K562 (cell line): Measurements from ENCODE around the gene SARS1. TPM values are rescaled to one million over a fixed set of nuclear protein-coding genes. Genes with fewer than 3 reads are reported as not detected.

Source experiments
- CBFA2T3 ChIP-seq: fragments of 450-650 bp; IDR thresholded peaks from 2 replicates; pipeline ENCODE4 v1.6.1; 2017
- CCNT2 ChIP-seq: IDR thresholded peaks from 2 replicates; pipeline ENCODE4 v1.6.1; 2011; ENCODE audit warnings: borderline replicate concordance, low read depth, mild to moderate bottlenecking, moderate library complexity, mixed read lengths, low read length; ENCODE audit not compliant: insufficient read length; ENCODE audit errors: extremely low read depth
- CTBP1 ChIP-seq: fragments of 450-650 bp; IDR thresholded peaks from 2 replicates; pipeline ENCODE4 v1.6.1; 2016; ENCODE audit warnings: borderline replicate concordance
- FOSL1 ChIP-seq: fragments of 200-800 bp; sonication (Bioruptor generic); conservative IDR thresholded peaks from 2 replicates; pipeline ENCODE4 v1.6.1; 2016; ENCODE audit warnings: missing genetic modification characterization, missing compliant biosample characterization
- HDAC2 ChIP-seq: fragments of 450-650 bp; IDR thresholded peaks from 2 replicates; pipeline ENCODE4 v1.6.1; 2016; ENCODE audit warnings: mild to moderate bottlenecking
- HNRNPUL1 ChIP-seq: fragments of 200-400 bp; formaldehyde crosslinking; IDR thresholded peaks from 2 replicates; pipeline ENCODE4 v1.6.1; 2017; ENCODE audit warnings: low read length
- MAFF ChIP-seq: IDR thresholded peaks from 2 replicates; pipeline ENCODE4 v1.6.1; 2012; ENCODE audit warnings: low read length, improper control_type of control experiment
- MECOM ChIP-seq: fragments of 250-450 bp; sonication (Bioruptor Pico); IDR thresholded peaks from 2 replicates; pipeline ENCODE4 v1.8.0; 2022; ENCODE audit warnings: inconsistent platforms
- MTA1 ChIP-seq: fragments of 450-650 bp; IDR thresholded peaks from 2 replicates; pipeline ENCODE4 v1.6.1; 2017; ENCODE audit warnings: borderline replicate concordance
- MXI1 ChIP-seq: IDR thresholded peaks from 2 replicates; pipeline ENCODE4 v1.6.1; 2011; ENCODE audit warnings: low read depth, mild to moderate bottlenecking, improper control_type of control experiment, low read length
- NCOR1 ChIP-seq: fragments of 450-650 bp; IDR thresholded peaks from 2 replicates; pipeline ENCODE4 v1.6.1; 2016; ENCODE audit warnings: mild to moderate bottlenecking, moderate library complexity
- NFE2 ChIP-seq: IDR thresholded peaks from 2 replicates; pipeline ENCODE4 v1.6.1; 2014; ENCODE audit warnings: antibody characterized with exemption, low read depth
- NRF1 ChIP-seq, 2 experiments: fragments of 450-650 bp; IDR thresholded peaks in 1 of 2; conservative IDR thresholded peaks in 1 of 2; 2 replicates each; pipeline ENCODE4 v1.6.1; 2014; ENCODE audit warnings: mild to moderate bottlenecking in 2 of 2
- SIRT6 ChIP-seq: IDR thresholded peaks from one replicate; pipeline ENCODE4 v1.6.1; 2012; ENCODE audit warnings: low read depth, mild to moderate bottlenecking, control low read depth, inconsistent platforms, low read length, moderate library complexity
- SMAD4 ChIP-seq: fragments of 250-450 bp; sonication (Bioruptor Pico); conservative IDR thresholded peaks from 2 replicates; pipeline ENCODE4 v1.8.0; 2021; ENCODE audit warnings: inconsistent platforms, mild to moderate bottlenecking, moderate library complexity
- SMARCA4 ChIP-seq: fragments of 450-650 bp; IDR thresholded peaks from 2 replicates; pipeline ENCODE4 v1.6.1; 2016
- SMARCC2 ChIP-seq: fragments of 450-650 bp; IDR thresholded peaks from 2 replicates; pipeline ENCODE4 v1.6.1; 2017; ENCODE audit warnings: antibody characterized with exemption, moderate library complexity, mild to moderate bottlenecking, low read depth
- ZNF24 ChIP-seq: fragments of 450-650 bp; IDR thresholded peaks from 2 replicates; pipeline ENCODE4 v1.6.1; 2016
- polyA plus RNA-seq, 8 experiments: library from polyadenylated mRNA; depleted of rRNA in 4 of 8; stranded (reverse) in 5 of 8; unstranded in 3 of 8; fragments of >200 nt; fragmentation: Nextera tagmentation in 2 of 8; fragmentation: Illumina TruSeq in 1 of 8; extraction: Ambion mirVana in 2 of 8; extraction: Trizol in 1 of 8; gene quantifications; 2 replicates each; pipeline versions ENCODE4 v1.2.1 to v1.2.3, GENCODE V29; 2011 to 2014; ENCODE audit warnings: inconsistent platforms in 1 of 8, missing spikeins in 1 of 8
- total RNA-seq, 7 experiments: library from RNA; depleted of rRNA in 6 of 7; stranded (reverse); fragments of >200 nt in 6 of 7; fragmentation: Illumina TruSeq in 2 of 7; extraction: Trizol in 2 of 7; gene quantifications; 2 replicates each; pipeline versions ENCODE4 v1.2.1 to v1.2.3, GENCODE V29; 2011 to 2021; ENCODE audit warnings: low replicate concordance in 1 of 7
- TF ChIP-seq, protein P1 (sequence below): fragments of 450-650 bp; IDR thresholded peaks from 2 replicates; pipeline ENCODE4 v1.6.1; 2017; ENCODE audit warnings: antibody characterized with exemption, mild to moderate bottlenecking
- TF ChIP-seq, protein P2 (sequence below): fragments of 450-650 bp; formaldehyde crosslinking; IDR thresholded peaks from 2 replicates; pipeline ENCODE4 v1.4.0; 2022; ENCODE audit warnings: mild to moderate bottlenecking, moderate library complexity
- TF ChIP-seq, protein P3 (sequence below), 3 experiments: fragments of 200-800 bp in 1 of 3; fragments of 250-450 bp in 1 of 3; fragments of 450-650 bp in 1 of 3; sonication (Bioruptor Pico) in 1 of 3; sonication (Bioruptor generic) in 1 of 3; formaldehyde crosslinking in 1 of 3; IDR thresholded peaks; 2 replicates each; pipeline versions ENCODE4 v1.6.1 to v1.8.0; 2016 to 2022; ENCODE audit warnings: mild to moderate bottlenecking in 2 of 3, missing genetic modification characterization in 2 of 3, missing compliant biosample characterization in 1 of 3, moderate library complexity in 1 of 3

The SARS1 gene
- total and polyA plus RNA-seq, 9 of the 15 experiments (the other 6 are each of a cell fraction or from before 2014, with no cell fraction given), result 221 to 623 (median 254) TPM

DNA sequence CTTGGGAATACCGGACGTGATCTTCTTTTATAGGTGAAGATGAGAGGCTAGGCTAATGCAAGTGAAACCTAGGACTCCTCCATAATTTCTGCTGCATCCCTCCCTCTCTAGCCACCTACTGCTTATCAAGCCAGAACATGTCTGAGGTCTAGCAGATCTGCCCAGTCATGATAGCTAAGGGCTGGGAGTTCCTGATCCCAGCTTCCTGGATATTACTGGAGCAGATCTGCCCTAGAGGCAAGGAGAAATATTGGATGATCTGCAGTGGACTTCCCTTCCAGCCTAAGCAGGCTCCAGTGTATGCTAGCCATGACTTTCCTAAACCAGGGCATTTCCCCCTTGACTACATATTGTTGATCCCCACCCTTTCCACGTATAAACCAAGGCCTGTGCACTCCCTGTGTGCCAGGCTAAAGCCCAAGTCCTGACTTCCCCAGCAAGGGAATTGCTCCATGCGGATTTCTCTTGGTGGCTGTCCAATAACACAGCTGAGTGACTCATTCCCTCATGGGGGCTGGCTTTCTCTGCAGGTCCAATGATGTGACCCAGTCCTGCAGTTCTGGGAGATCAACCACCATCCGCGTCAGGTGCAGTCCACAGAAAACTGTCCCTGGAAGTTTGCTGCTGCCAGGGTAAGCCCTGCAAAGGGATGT lies 15.5 kb upstream of the SARS1 start (continued):
- TF ChIP-seq, protein P1, sequence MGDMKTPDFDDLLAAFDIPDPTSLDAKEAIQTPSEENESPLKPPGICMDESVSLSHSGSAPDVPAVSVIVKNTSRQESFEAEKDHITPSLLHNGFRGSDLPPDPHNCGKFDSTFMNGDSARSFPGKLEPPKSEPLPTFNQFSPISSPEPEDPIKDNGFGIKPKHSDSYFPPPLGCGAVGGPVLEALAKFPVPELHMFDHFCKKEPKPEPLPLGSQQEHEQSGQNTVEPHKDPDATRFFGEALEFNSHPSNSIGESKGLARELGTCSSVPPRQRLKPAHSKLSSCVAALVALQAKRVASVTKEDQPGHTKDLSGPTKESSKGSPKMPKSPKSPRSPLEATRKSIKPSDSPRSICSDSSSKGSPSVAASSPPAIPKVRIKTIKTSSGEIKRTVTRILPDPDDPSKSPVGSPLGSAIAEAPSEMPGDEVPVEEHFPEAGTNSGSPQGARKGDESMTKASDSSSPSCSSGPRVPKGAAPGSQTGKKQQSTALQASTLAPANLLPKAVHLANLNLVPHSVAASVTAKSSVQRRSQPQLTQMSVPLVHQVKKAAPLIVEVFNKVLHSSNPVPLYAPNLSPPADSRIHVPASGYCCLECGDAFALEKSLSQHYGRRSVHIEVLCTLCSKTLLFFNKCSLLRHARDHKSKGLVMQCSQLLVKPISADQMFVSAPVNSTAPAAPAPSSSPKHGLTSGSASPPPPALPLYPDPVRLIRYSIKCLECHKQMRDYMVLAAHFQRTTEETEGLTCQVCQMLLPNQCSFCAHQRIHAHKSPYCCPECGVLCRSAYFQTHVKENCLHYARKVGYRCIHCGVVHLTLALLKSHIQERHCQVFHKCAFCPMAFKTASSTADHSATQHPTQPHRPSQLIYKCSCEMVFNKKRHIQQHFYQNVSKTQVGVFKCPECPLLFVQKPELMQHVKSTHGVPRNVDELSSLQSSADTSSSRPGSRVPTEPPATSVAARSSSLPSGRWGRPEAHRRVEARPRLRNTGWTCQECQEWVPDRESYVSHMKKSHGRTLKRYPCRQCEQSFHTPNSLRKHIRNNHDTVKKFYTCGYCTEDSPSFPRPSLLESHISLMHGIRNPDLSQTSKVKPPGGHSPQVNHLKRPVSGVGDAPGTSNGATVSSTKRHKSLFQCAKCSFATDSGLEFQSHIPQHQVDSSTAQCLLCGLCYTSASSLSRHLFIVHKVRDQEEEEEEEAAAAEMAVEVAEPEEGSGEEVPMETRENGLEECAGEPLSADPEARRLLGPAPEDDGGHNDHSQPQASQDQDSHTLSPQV, result peak; percentile 44; the same call in 1 of the 2 replicates
- peak; percentile 94 for TF ChIP-seq CBFA2T3
- TF ChIP-seq ZNF24, result 0 out of 2 replicates have a peak, but pooled peaks have one; percentile 16
- no peak for TF ChIP-seq MECOM (CRISPR knock-in tag)
- TF ChIP-seq SIRT6, result no peak
- TF ChIP-seq, protein P2, sequence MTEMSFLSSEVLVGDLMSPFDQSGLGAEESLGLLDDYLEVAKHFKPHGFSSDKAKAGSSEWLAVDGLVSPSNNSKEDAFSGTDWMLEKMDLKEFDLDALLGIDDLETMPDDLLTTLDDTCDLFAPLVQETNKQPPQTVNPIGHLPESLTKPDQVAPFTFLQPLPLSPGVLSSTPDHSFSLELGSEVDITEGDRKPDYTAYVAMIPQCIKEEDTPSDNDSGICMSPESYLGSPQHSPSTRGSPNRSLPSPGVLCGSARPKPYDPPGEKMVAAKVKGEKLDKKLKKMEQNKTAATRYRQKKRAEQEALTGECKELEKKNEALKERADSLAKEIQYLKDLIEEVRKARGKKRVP (CRISPR knock-in tag), result no peak; the same call in 1 of the 2 replicates
- 0 out of 2 replicates have a peak, but pooled peaks have one; percentile 34 for TF ChIP-seq MXI1
- TF ChIP-seq HDAC2, result peak; percentile 73
- TF ChIP-seq, protein P3, sequence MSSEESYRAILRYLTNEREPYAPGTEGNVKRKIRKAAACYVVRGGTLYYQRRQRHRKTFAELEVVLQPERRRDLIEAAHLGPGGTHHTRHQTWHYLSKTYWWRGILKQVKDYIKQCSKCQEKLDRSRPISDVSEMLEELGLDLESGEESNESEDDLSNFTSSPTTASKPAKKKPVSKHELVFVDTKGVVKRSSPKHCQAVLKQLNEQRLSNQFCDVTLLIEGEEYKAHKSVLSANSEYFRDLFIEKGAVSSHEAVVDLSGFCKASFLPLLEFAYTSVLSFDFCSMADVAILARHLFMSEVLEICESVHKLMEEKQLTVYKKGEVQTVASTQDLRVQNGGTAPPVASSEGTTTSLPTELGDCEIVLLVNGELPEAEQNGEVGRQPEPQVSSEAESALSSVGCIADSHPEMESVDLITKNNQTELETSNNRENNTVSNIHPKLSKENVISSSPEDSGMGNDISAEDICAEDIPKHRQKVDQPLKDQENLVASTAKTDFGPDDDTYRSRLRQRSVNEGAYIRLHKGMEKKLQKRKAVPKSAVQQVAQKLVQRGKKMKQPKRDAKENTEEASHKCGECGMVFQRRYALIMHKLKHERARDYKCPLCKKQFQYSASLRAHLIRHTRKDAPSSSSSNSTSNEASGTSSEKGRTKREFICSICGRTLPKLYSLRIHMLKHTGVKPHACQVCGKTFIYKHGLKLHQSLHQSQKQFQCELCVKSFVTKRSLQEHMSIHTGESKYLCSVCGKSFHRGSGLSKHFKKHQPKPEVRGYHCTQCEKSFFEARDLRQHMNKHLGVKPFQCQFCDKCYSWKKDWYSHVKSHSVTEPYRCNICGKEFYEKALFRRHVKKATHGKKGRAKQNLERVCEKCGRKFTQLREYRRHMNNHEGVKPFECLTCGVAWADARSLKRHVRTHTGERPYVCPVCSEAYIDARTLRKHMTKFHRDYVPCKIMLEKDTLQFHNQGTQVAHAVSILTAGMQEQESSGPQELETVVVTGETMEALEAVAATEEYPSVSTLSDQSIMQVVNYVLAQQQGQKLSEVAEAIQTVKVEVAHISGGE (CRISPR knock-in tag; IDR thresholded peaks at IDR 0.05), result peak in 1 of 3 experiments; percentile 53; a peak in 1 of 6 replicates
- peak; percentile 77 for TF ChIP-seq CCNT2
- TF ChIP-seq SMAD4 (CRISPR knock-in tag), result peak; percentile 58; the same call in 1 of the 2 replicates
- TF ChIP-seq NRF1 (conservative IDR thresholded peaks at IDR 0.05 in 1 of 2, IDR thresholded peaks at IDR 0.05 in 1 of 2), result peak in 1 of 2 experiments; percentile 24; a peak in 1 of 4 replicates
- peak; percentile 61; the same call in 1 of the 2 replicates for TF ChIP-seq FOSL1 (tag)
- no peak for TF ChIP-seq HNRNPUL1
- TF ChIP-seq MAFF, result peak; percentile 91
- peak; percentile 90 for TF ChIP-seq CTBP1
- peak; percentile 73 for TF ChIP-seq SMARCC2
- TF ChIP-seq MTA1, result peak; percentile 45; the same call in 1 of the 2 replicates
- peak; percentile 97 for TF ChIP-seq SMARCA4
- TF ChIP-seq NCOR1, result peak; percentile 89
- peak; percentile 98 for TF ChIP-seq NFE2
